PC-9 (cell line): ENCODE results near the gene GCNA. TPM values are rescaled to one million over a fixed set of nuclear protein-coding genes. Genes with fewer than 3 reads are reported as not detected.

Experiments used
- BruUV-seq: library from RNA; stranded (reverse); fragments of 400-500 nt; replicated peaks from 2 replicates; lab custom pipeline; 2021; lab: Mats Ljungman, UMichigan
- CTCF ChIA-PET: fragments of 300-600 bp; sonication (Branson Sonifier 250); formaldehyde crosslinking; loops from one replicate; lab custom pipeline; 2022; ENCODE audit warnings: antibody characterized with exemption; lab: Charles Lee
- POLR2A ChIA-PET: fragments of 300-600 bp; sonication (Branson Sonifier 250); formaldehyde crosslinking; loops from one replicate; lab custom pipeline; 2022; ENCODE audit warnings: antibody characterized with exemption; ENCODE audit not compliant: unreplicated experiment; lab: Charles Lee
- DNase-seq, 2 experiments: peaks; one replicate each; pipeline versions ENCODE4 v3.0.0 to v3.0.0-alpha.2; 2015 to 2022; ENCODE audit warnings: mixed read lengths in 1 of 2
- H2AFZ ChIP-seq: fragments of 200-600 bp; sonication (generic); 2 replicates; pipeline ENCODE4 v1.8.1; 2017; ENCODE audit warnings: antibody characterized with exemption
- H3F3A ChIP-seq: fragments of 200-600 bp; sonication (generic); 2 replicates; pipeline ENCODE4 v1.8.1; 2017; ENCODE audit warnings: antibody characterized with exemption, mild to moderate bottlenecking, low read depth; ENCODE audit not compliant: insufficient read depth
- H3K27ac ChIP-seq: fragments of 200-600 bp; sonication (generic); 2 replicates; pipeline ENCODE4 v1.6.1; 2016; ENCODE audit warnings: mixed run types
- H3K27me3 ChIP-seq: fragments of 200-600 bp; sonication (generic); 2 replicates; pipeline ENCODE4 v1.6.1; 2016; ENCODE audit warnings: low read depth, mixed run types; ENCODE audit not compliant: insufficient read depth
- H3K36me3 ChIP-seq: fragments of 200-600 bp; sonication (generic); 2 replicates; pipeline ENCODE4 v1.6.1; 2016; ENCODE audit warnings: low read depth, mixed run types
- H3K4me1 ChIP-seq: fragments of 200-600 bp; sonication (generic); replicated peaks from 2 replicates; pipeline ENCODE4 v1.6.1; 2016; ENCODE audit warnings: mixed run types; ENCODE audit not compliant: insufficient read depth
- H3K4me2 ChIP-seq: fragments of 200-600 bp; sonication (generic); 2 replicates; pipeline ENCODE4 v1.6.1; 2017; ENCODE audit warnings: mixed run types
- H3K4me3 ChIP-seq: fragments of 200-600 bp; sonication (generic); 2 replicates; pipeline ENCODE4 v1.6.1; 2016; ENCODE audit warnings: mixed run types
- H3K79me2 ChIP-seq: fragments of 200-600 bp; sonication (generic); 2 replicates; pipeline ENCODE4 v1.6.1; 2017; ENCODE audit warnings: low read depth, mixed run types
- H3K9me2 ChIP-seq: fragments of 200-600 bp; sonication (generic); 2 replicates; pipeline ENCODE4 v1.8.1; 2017; ENCODE audit warnings: mild to moderate bottlenecking; ENCODE audit not compliant: insufficient read depth
- H3K9me3 ChIP-seq: fragments of 200-600 bp; sonication (generic); 2 replicates; pipeline ENCODE4 v1.8.1; 2016; ENCODE audit warnings: low read depth; ENCODE audit not compliant: insufficient read depth
- H4K20me1 ChIP-seq: fragments of 200-600 bp; sonication (generic); 2 replicates; pipeline ENCODE4 v1.8.1; 2017; ENCODE audit not compliant: insufficient read depth
- EZH2 ChIP-seq: fragments of 200-600 bp; sonication (generic); IDR thresholded peaks from 2 replicates; pipeline ENCODE4 v1.8.0; 2017; ENCODE audit warnings: antibody characterized with exemption, low read depth
- intact Hi-C: fragments of 100-400 bp; cut with micrococcal nuclease; formaldehyde crosslinking; loops from one replicate; pipeline ENCODE4 v1.10.0; 2022; ENCODE audit not compliant: unreplicated experiment
- total RNA-seq: library from RNA; stranded (reverse); gene quantifications from 2 replicates; pipeline ENCODE4 v1.2.3, GENCODE V29; 2021
- TF ChIP-seq, protein P1 (sequence below): fragments of 200-600 bp; sonication (generic); conservative IDR thresholded peaks from 2 replicates; pipeline ENCODE4 v1.6.1; 2017; ENCODE audit warnings: mixed run types, antibody characterized with exemption, mild to moderate bottlenecking, moderate library complexity

GCNA gene
- total RNA-seq, 1 experiment from 2014 or later, result 0.48 TPM

DNA sequence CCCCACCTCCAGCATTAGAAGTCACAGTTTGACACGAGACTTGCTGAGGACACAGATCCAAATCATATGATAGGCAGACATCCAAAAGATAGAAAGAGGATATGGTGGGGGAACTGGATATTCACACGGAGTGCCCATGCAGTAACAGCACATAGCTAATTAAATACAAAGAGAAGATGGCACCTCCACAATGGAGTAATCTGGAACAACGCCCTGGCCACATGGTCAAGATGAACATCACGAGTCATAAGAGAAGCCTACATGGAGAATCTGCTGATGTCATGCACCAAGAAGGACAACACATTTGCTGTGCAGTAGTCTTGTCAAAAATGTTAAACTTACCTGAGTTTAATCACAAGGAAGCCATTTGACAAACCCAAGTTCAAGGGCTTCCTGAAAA is 79.0 kb downstream of the GCNA start:
- H3K4me2 ChIP-seq, result no peak overlapping the region
- ChIA-PET CTCF (no interaction called here), POLR2A (no interaction called here)
- H3K4me1 ChIP-seq, result no peaks in the 10 kb centered on the region
- no peaks in the 10 kb centered on the region for H3K36me3 ChIP-seq
- no peak overlapping the region for H2AFZ ChIP-seq
- no peak for DNase-seq
- H3K27ac ChIP-seq, result no peak overlapping the region
- H3F3A ChIP-seq, result no peaks in the 10 kb centered on the region
- no peaks in the 10 kb centered on the region for H3K79me2 ChIP-seq
- H3K27me3 ChIP-seq, result peaks cover 17% of the 10 kb centered on the region
- no TSS peak for BruUV-seq
- no peak for TF ChIP-seq EZH2
- TF ChIP-seq, protein P1, sequence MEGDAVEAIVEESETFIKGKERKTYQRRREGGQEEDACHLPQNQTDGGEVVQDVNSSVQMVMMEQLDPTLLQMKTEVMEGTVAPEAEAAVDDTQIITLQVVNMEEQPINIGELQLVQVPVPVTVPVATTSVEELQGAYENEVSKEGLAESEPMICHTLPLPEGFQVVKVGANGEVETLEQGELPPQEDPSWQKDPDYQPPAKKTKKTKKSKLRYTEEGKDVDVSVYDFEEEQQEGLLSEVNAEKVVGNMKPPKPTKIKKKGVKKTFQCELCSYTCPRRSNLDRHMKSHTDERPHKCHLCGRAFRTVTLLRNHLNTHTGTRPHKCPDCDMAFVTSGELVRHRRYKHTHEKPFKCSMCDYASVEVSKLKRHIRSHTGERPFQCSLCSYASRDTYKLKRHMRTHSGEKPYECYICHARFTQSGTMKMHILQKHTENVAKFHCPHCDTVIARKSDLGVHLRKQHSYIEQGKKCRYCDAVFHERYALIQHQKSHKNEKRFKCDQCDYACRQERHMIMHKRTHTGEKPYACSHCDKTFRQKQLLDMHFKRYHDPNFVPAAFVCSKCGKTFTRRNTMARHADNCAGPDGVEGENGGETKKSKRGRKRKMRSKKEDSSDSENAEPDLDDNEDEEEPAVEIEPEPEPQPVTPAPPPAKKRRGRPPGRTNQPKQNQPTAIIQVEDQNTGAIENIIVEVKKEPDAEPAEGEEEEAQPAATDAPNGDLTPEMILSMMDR, result no peak
- no peaks in the 10 kb centered on the region for H3K9me3 ChIP-seq
- no peak overlapping the region for H3K4me3 ChIP-seq
- no peaks in the 10 kb centered on the region for H4K20me1 ChIP-seq
- no peaks in the 10 kb centered on the region for H3K9me2 ChIP-seq
- intact Hi-C loops, result no loop called here

DNA sequence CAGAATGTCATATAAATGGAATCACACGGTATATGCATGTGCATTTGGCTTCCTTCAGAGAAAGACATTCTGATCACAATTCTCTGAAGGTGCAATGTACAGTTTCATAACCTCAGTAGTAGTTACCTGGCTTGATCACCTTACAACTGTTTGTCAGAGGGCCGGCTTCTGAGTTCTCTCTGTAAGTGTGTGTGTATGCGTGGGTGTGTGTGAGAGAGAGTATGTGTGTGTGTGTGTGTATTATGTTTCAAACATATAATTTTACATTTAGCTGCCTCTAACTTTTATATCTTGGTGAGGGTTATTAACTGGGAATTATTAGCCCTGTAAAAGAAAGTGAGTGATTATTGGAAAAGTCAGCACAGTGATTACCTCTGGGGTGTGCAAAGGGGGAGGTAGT is 81.1 kb downstream of the GCNA start:
- H4K20me1 ChIP-seq, result no peaks in the 10 kb centered on the region
- intact Hi-C loops, result no loop called here
- peaks cover 17% of the 10 kb centered on the region for H3K27me3 ChIP-seq
- H3K4me3 ChIP-seq, result no peak overlapping the region
- CTCF ChIA-PET, result no interaction called here
- H3K9me2 ChIP-seq, result no peaks in the 10 kb centered on the region
- H2AFZ ChIP-seq, result no peak overlapping the region
- H3K4me2 ChIP-seq, result no peak overlapping the region
- no peaks in the 10 kb centered on the region for H3K79me2 ChIP-seq
- no peaks in the 10 kb centered on the region for H3F3A ChIP-seq
- no peaks in the 10 kb centered on the region for H3K9me3 ChIP-seq
- DNase-seq, result no peak
- H3K36me3 ChIP-seq, result no peaks in the 10 kb centered on the region
- no peak for TF ChIP-seq EZH2
- TF ChIP-seq, protein P1, result no peak
- H3K27ac ChIP-seq, result no peak overlapping the region
- no peaks in the 10 kb centered on the region for H3K4me1 ChIP-seq
- POLR2A ChIA-PET, result no interaction called here
- BruUV-seq, result no TSS peak

DNA sequence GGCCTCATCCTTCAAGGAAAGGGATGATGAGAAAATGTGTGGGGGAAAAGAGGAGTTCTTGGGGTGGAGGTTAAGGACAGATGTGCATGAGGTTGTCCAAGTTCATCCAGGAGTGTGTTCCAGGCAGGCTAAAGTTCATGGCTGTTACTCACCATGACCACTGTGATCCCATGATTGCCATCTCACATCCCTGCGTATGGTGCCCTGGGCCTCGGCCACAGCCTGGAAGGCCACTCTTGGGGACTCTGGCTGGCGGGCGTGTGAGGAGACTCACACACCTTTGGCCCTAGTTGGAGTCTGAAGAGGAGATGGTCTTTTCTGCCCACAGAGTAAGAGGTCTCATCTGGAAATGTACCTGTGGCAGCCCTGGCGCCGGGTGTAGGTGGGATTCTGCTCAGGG is 81.7 kb downstream of the GCNA start:
- H3K4me3 ChIP-seq, result no peak overlapping the region
- no peaks in the 10 kb centered on the region for H3K79me2 ChIP-seq
- no peaks in the 10 kb centered on the region for H3K4me1 ChIP-seq
- TF ChIP-seq, protein P1, result no peak
- TF ChIP-seq EZH2, result no peak
- DNase-seq, result no peak
- no peak overlapping the region for H3K4me2 ChIP-seq
- no peaks in the 10 kb centered on the region for H3F3A ChIP-seq
- POLR2A ChIA-PET, result no interaction called here
- H3K9me2 ChIP-seq, result no peaks in the 10 kb centered on the region
- H2AFZ ChIP-seq, result no peak overlapping the region
- CTCF ChIA-PET, result no interaction called here
- H4K20me1 ChIP-seq, result no peaks in the 10 kb centered on the region
- peaks cover 17% of the 10 kb centered on the region for H3K27me3 ChIP-seq
- H3K27ac ChIP-seq, result no peak overlapping the region
- no TSS peak for BruUV-seq
- no peaks in the 10 kb centered on the region for H3K9me3 ChIP-seq
- intact Hi-C loops, result no loop called here
- H3K36me3 ChIP-seq, result no peaks in the 10 kb centered on the region
